NT2/D1 (cell line): Measurements from ENCODE around the gene CTNS.

ENCODE experiments used
- YY1 ChIP-seq: IDR thresholded peaks from 2 replicates; pipeline ENCODE4 v1.6.1; 2011; ENCODE audit not compliant: insufficient read length, insufficient read depth
- ZNF274 ChIP-seq: IDR thresholded peaks from 2 replicates; pipeline ENCODE4 v1.6.1; 2011; ENCODE audit warnings: mild to moderate bottlenecking, low read depth, low read length

DNA sequence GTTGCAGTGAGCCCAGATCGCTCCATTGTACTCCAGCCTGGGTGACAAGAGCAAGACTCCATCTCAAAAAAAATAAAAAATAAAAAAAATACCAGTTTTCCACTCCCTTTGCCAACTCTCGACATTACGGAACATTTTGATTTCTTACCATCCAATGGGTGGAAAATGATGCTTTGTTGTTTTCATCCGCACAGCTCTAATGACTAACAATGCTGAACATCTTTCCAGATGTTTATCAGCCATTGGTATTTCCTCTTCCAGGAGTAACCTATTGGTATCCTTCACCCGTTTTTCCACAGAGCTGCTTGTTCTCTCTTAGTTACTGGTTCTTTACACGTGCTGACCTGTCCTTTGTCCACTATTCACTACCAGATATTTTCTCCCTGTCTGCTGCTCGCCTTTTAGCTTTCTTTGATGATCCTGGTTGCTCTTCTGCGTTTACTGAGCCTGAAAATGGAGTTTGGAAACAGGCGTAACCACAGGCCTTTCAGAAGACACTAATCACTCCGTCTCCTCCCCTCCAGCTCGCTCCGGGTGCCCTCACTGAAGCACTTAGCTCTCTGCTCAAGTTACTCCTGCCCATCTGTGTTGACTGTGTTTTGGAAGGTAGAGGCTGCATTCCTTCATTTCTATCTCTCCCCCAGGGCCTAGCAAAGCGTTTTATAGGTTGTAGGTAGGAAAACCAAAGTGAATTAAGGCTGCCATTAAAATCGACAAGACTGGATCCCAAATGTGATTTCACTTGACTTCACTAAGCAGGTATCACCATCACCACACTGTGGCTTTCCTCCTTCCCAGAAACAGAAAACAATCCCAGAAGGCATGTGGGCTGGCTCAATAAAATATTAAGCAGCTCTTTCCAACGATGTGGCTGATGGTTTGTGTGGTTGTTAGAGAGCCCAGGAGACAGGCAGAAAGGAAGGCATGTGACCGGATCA lies 9.5 kb upstream of the CTNS start:
- no peak for TF ChIP-seq YY1
- TF ChIP-seq ZNF274 = no peak
